ENCODE results near the gene MAP1LC3B2. TPM values are rescaled to one million over a fixed set of nuclear protein-coding genes. Genes with fewer than 3 reads are reported as not detected.
"Not testable (repeated sequence)": the region's sequence is repeated elsewhere in the genome, so short reads cannot be mapped to it uniquely, and the experiment has no call there.

The MAP1LC3B2 gene
- total RNA-seq, 1 donor from 2014 or later = 0.86 TPM

GRCh38 chr12:116568203-116568602 is 9.0 kb downstream of the MAP1LC3B2 start:
- no peak for TF ChIP-seq CTCF (IDR thresholded peaks at IDR 0.05; ENCODE audit: unreplicated experiment)
- H3K27me3 Mint-ChIP-seq = no peaks in the 10 kb centered on the region
- H3K27ac Mint-ChIP-seq = no peak overlapping the region
- no peak for DNase-seq (ENCODE audit: low spot score, unreplicated experiment)
- no peaks in the 10 kb centered on the region for H3K4me1 Mint-ChIP-seq (ENCODE audit: low read depth)
- no peak overlapping the region for H3K4me3 Mint-ChIP-seq (ENCODE audit: low read depth)
- peaks cover 5% of the 10 kb centered on the region for H3K36me3 Mint-ChIP-seq (ENCODE audit: insufficient read depth)
- peaks cover 21% of the 10 kb centered on the region for H3K9me3 Mint-ChIP-seq (ENCODE audit: low read depth)

- no peak for DNase-seq (ENCODE audit: low spot score, unreplicated experiment)
- TF ChIP-seq CTCF (IDR thresholded peaks at IDR 0.05; ENCODE audit: unreplicated experiment) = no peak
- H3K4me3 Mint-ChIP-seq (ENCODE audit: low read depth) = no peak overlapping the region
- H3K27me3 Mint-ChIP-seq = no peaks in the 10 kb centered on the region
- H3K9me3 Mint-ChIP-seq (ENCODE audit: low read depth) = peaks cover 3% of the 10 kb centered on the region
- H3K4me1 Mint-ChIP-seq (ENCODE audit: low read depth) = no peaks in the 10 kb centered on the region
- no peaks in the 10 kb centered on the region for H3K36me3 Mint-ChIP-seq (ENCODE audit: insufficient read depth)
- H3K27ac Mint-ChIP-seq = no peak overlapping the region
Measured at GRCh38 chr12:116571089-116571488, 11.9 kb downstream of the MAP1LC3B2 start.

GRCh38 chr12:116573776-116574175 is 14.6 kb downstream of the MAP1LC3B2 start:
- no peak for DNase-seq (ENCODE audit: low spot score, unreplicated experiment)
- no peaks in the 10 kb centered on the region for H3K27me3 Mint-ChIP-seq
- no peaks in the 10 kb centered on the region for H3K4me1 Mint-ChIP-seq (ENCODE audit: low read depth)
- no peak overlapping the region for H3K4me3 Mint-ChIP-seq (ENCODE audit: low read depth)
- H3K36me3 Mint-ChIP-seq (ENCODE audit: insufficient read depth) = no peaks in the 10 kb centered on the region
- H3K27ac Mint-ChIP-seq = no peak overlapping the region
- H3K9me3 Mint-ChIP-seq (ENCODE audit: low read depth) = no peaks in the 10 kb centered on the region
- no peak for TF ChIP-seq CTCF (IDR thresholded peaks at IDR 0.05; ENCODE audit: unreplicated experiment)

GRCh38 chr12:116575754-116576153 is 16.6 kb downstream of the MAP1LC3B2 start:
- not testable (repeated sequence) for H3K4me3 Mint-ChIP-seq (ENCODE audit: low read depth); H3K27ac Mint-ChIP-seq; H3K36me3 Mint-ChIP-seq (ENCODE audit: insufficient read depth); H3K4me1 Mint-ChIP-seq (ENCODE audit: low read depth); DNase-seq (ENCODE audit: low spot score, unreplicated experiment); H3K9me3 Mint-ChIP-seq (ENCODE audit: low read depth); H3K27me3 Mint-ChIP-seq

- Mint-ChIP-seq H3K4me1 (ENCODE audit: low read depth) (no peaks in the 10 kb centered on the region), H3K9me3 (ENCODE audit: low read depth) (no peaks in the 10 kb centered on the region), H3K27me3 (peaks cover 3% of the 10 kb centered on the region), H3K36me3 (ENCODE audit: insufficient read depth) (no peaks in the 10 kb centered on the region), H3K4me3 (ENCODE audit: low read depth) (no peak overlapping the region), H3K27ac (no peak overlapping the region)
- no peak for TF ChIP-seq CTCF (IDR thresholded peaks at IDR 0.05; ENCODE audit: unreplicated experiment)
- DNase-seq (ENCODE audit: low spot score, unreplicated experiment) = no peak
Measured at GRCh38 chr12:116577154-116577561, 18.0 kb downstream of the MAP1LC3B2 start.

GRCh38 chr12:116578051-116578450 is 18.9 kb downstream of the MAP1LC3B2 start:
- H3K4me1 Mint-ChIP-seq (ENCODE audit: low read depth) = no peaks in the 10 kb centered on the region
- H3K4me3 Mint-ChIP-seq (ENCODE audit: low read depth) = no peak overlapping the region
- H3K36me3 Mint-ChIP-seq (ENCODE audit: insufficient read depth) = no peaks in the 10 kb centered on the region
- no peaks in the 10 kb centered on the region for H3K9me3 Mint-ChIP-seq (ENCODE audit: low read depth)
- DNase-seq (ENCODE audit: low spot score, unreplicated experiment) = no peak
- TF ChIP-seq CTCF (IDR thresholded peaks at IDR 0.05; ENCODE audit: unreplicated experiment) = no peak
- peaks cover 3% of the 10 kb centered on the region for H3K27me3 Mint-ChIP-seq
- H3K27ac Mint-ChIP-seq = no peak overlapping the region

Data from progenitor cell of endocrine pancreas (in vitro differentiated cells).